ENCODE results near the gene RINL. TPM values are rescaled to one million over a fixed set of nuclear protein-coding genes. Genes with fewer than 3 reads are reported as not detected.

Gene RINL
- total and polyA plus RNA-seq, 2 of the 8 experiments (the other 6 are each of a cell fraction or from before 2014, with no cell fraction given), result 11.1 to 11.9 TPM

GRCh38 chr19:38862321-38863059 is 15.6 kb downstream of the RINL start (continued):
- TF ChIP-seq CHD7 (IDR thresholded peaks at IDR 0.05; ENCODE audit: insufficient replicate concordance, low read length) (no peak), KDM4A (IDR thresholded peaks at IDR 0.05; ENCODE audit: low read depth, low read length, severe bottlenecking) (no peak), TCF12 (IDR thresholded peaks at IDR 0.05; ENCODE audit: low read depth, low read length) (no peak), BACH1 (IDR thresholded peaks at IDR 0.05; ENCODE audit: low read length) (no peak), MAX (IDR thresholded peaks at IDR 0.05) (no peak), SP2 (IDR thresholded peaks at IDR 0.05; ENCODE audit: low read length) (no peak), ATF3 (IDR thresholded peaks at IDR 0.05; ENCODE audit: insufficient read depth, low read depth, low read length) (no peak), RBBP5 (IDR thresholded peaks at IDR 0.05; ENCODE audit: borderline replicate concordance, low read depth, low read length) (no peak)

Data from H1 (cell line).